PC-3 (cell line): Measurements from ENCODE around the gene TOB1. TPM values are rescaled to one million over a fixed set of nuclear protein-coding genes. Genes with fewer than 3 reads are reported as not detected.
"Not testable (repeated sequence)": the region's sequence is repeated elsewhere in the genome, so short reads cannot be mapped to it uniquely, and the experiment has no call there.

Experiments used
- ATAC-seq: fragments of 200-7000 bp; cut with Tn5 transposase; 2 replicates; pipeline ENCODE4 v1.9.1; 2020; ENCODE audit warnings: mild to moderate bottlenecking, moderate library complexity
- BruUV-seq: library from RNA; stranded (reverse); fragments of 400-500 nt; replicated peaks from 2 replicates; lab custom pipeline; 2021; lab: Mats Ljungman, UMichigan
- CTCF ChIA-PET: fragments of 300-600 bp; sonication (Branson Sonifier 250); formaldehyde crosslinking; loops from one replicate; lab custom pipeline; 2022; ENCODE audit warnings: antibody characterized with exemption; lab: Charles Lee
- POLR2A ChIA-PET: fragments of 300-600 bp; sonication (Branson Sonifier 250); formaldehyde crosslinking; loops from one replicate; lab custom pipeline; 2022; ENCODE audit warnings: antibody characterized with exemption; ENCODE audit not compliant: unreplicated experiment; lab: Charles Lee
- DNase-seq: peaks from one replicate; pipeline ENCODE4 v3.0.0-alpha.2; 2015
- H2AFZ ChIP-seq: fragments of 300-600 bp; sonication (generic); 2 replicates; pipeline ENCODE4 v1.6.0; 2016; ENCODE audit warnings: antibody characterized with exemption, low read length
- H3F3A ChIP-seq: fragments of 300-600 bp; sonication (generic); one replicate; pipeline ENCODE4 v1.6.0; 2017; ENCODE audit warnings: antibody characterized with exemption, low read length, control low read depth, mild to moderate bottlenecking; ENCODE audit not compliant: unreplicated experiment
- H3K27ac ChIP-seq: fragments of 300-600 bp; sonication (generic); 2 replicates; pipeline ENCODE4 v1.5.1; 2016; ENCODE audit warnings: mild to moderate bottlenecking, low read length
- H3K27me3 ChIP-seq: fragments of 300-600 bp; sonication (generic); 2 replicates; pipeline ENCODE4 v1.6.1; 2016; ENCODE audit warnings: low read length, mixed read lengths
- H3K36me3 ChIP-seq: fragments of 300-600 bp; sonication (generic); 2 replicates; pipeline ENCODE4 v1.6.1; 2016; ENCODE audit warnings: low read depth, mixed run types, low read length, mixed read lengths
- H3K4me1 ChIP-seq: fragments of 300-600 bp; sonication (generic); 2 replicates; pipeline ENCODE4 v1.5.1; 2016; ENCODE audit warnings: low read length; ENCODE audit not compliant: insufficient read depth
- H3K4me2 ChIP-seq: fragments of 300-600 bp; sonication (generic); 2 replicates; pipeline ENCODE4 v1.6.0; 2016; ENCODE audit warnings: low read length
- H3K4me3 ChIP-seq: fragments of 300-600 bp; sonication (generic); 2 replicates; pipeline ENCODE4 v1.5.1; 2016; ENCODE audit warnings: mild to moderate bottlenecking, low read length, mixed read lengths
- H3K79me2 ChIP-seq: fragments of 300-600 bp; sonication (generic); 2 replicates; pipeline ENCODE4 v1.6.1; 2017; ENCODE audit warnings: low read length, mixed read lengths
- H3K9ac ChIP-seq: fragments of 300-600 bp; sonication (generic); 2 replicates; pipeline ENCODE4 v1.6.0; 2016; ENCODE audit warnings: mild to moderate bottlenecking, low read length
- H3K9me2 ChIP-seq: fragments of 300-600 bp; sonication (generic); replicated peaks from 2 replicates; pipeline ENCODE4 v1.6.1; 2016; ENCODE audit warnings: mixed run types, low read length, mixed read lengths
- H3K9me3 ChIP-seq: fragments of 300-600 bp; sonication (generic); 2 replicates; pipeline ENCODE4 v1.6.1; 2016; ENCODE audit warnings: low read length, mixed read lengths
- H4K20me1 ChIP-seq: fragments of 300-600 bp; sonication (generic); 2 replicates; pipeline ENCODE4 v1.6.1; 2016; ENCODE audit warnings: low read length, mixed read lengths
- CTCF ChIP-seq: fragments of 300-600 bp; sonication (generic); conservative IDR thresholded peaks from 2 replicates; pipeline ENCODE4 v1.5.1; 2017; ENCODE audit warnings: antibody characterized with exemption, low read depth, mild to moderate bottlenecking, low read length
- EZH2 ChIP-seq: fragments of 300-600 bp; sonication (generic); IDR thresholded peaks from one replicate; pipeline ENCODE4 v1.6.1; 2017; ENCODE audit warnings: antibody characterized with exemption, mild to moderate bottlenecking, low read length; ENCODE audit not compliant: unreplicated experiment
- EZH2phosphoT487 ChIP-seq: fragments of 300-600 bp; sonication (generic); IDR thresholded peaks from 2 replicates; pipeline ENCODE4 v1.6.1; 2018; ENCODE audit warnings: mild to moderate bottlenecking, antibody characterized with exemption, low read length, borderline replicate concordance
- intact Hi-C: fragments of 100-400 bp; cut with micrococcal nuclease; formaldehyde crosslinking; loops from 2 replicates; pipeline ENCODE4 v1.9.0; 2023
- total RNA-seq: library from RNA; depleted of rRNA; stranded (reverse); fragments of >200 nt; gene quantifications from 2 replicates; pipeline ENCODE4 v1.2.3, GENCODE V29; 2014

TOB1 gene
- total RNA-seq, 1 experiment from 2014 or later, result 28.7 TPM

GRCh38 chr17:50861822-50862528 lies 4.2 kb downstream of the TOB1 start:
- TF ChIP-seq EZH2, result no peak
- no peak for TF ChIP-seq EZH2phosphoT487
- no peak for TF ChIP-seq CTCF
- Histone ChIP-seq H3K27ac (no peak overlapping the region), H3F3A (peaks cover 5% of the 10 kb centered on the region), H2AFZ (no peak overlapping the region), H3K36me3 (peaks cover 22% of the 10 kb centered on the region), H4K20me1 (peaks cover 37% of the 10 kb centered on the region), H3K27me3 (no peaks in the 10 kb centered on the region), H3K9me2 (no peaks in the 10 kb centered on the region), H3K4me2 (no peak overlapping the region), H3K4me3 (no peak overlapping the region), H3K9me3 (no peaks in the 10 kb centered on the region), H3K79me2 (peaks cover 40% of the 10 kb centered on the region), H3K4me1 (peaks cover 27% of the 10 kb centered on the region), H3K9ac (no peak overlapping the region)
- no peak for DNase-seq
- intact Hi-C loops, result no loop called here
- BruUV-seq, result no TSS peak
- ATAC-seq, result no peak
- ChIA-PET POLR2A (no interaction called here), CTCF (interaction anchor here (1.7 kb wide), 1 partner anchor 88 kb away, joined by 8 read pairs; no protein-coding TSS in a partner anchor)

GRCh38 chr17:50861334-50861676 lies 4.8 kb downstream of the TOB1 start:
- ATAC-seq, result no peak
- CTCF ChIA-PET, result no interaction called here
- Histone ChIP-seq H3K9me2 (no peaks in the 10 kb centered on the region), H3K27ac (no peak overlapping the region), H4K20me1 (peaks cover 37% of the 10 kb centered on the region), H3F3A (peaks cover 5% of the 10 kb centered on the region), H2AFZ (no peak overlapping the region), H3K27me3 (no peaks in the 10 kb centered on the region), H3K9me3 (no peaks in the 10 kb centered on the region), H3K79me2 (peaks cover 40% of the 10 kb centered on the region), H3K36me3 (peaks cover 22% of the 10 kb centered on the region), H3K4me2 (no peak overlapping the region), H3K4me1 (peaks cover 24% of the 10 kb centered on the region), H3K4me3 (no peak overlapping the region), H3K9ac (no peak overlapping the region)
- DNase-seq, result no peak
- POLR2A ChIA-PET, result no interaction called here
- TF ChIP-seq EZH2 (no peak), CTCF (no peak), EZH2phosphoT487 (no peak)
- BruUV-seq, result no TSS peak
- intact Hi-C loops, result no loop called here

- H3F3A ChIP-seq, H3K9me2 ChIP-seq, ATAC-seq, H3K27me3 ChIP-seq, H3K9me3 ChIP-seq, BruUV-seq, H3K9ac ChIP-seq, H3K27ac ChIP-seq, POLR2A ChIA-PET, DNase-seq, intact Hi-C loops, H3K4me2 ChIP-seq, H3K4me3 ChIP-seq, H2AFZ ChIP-seq: not testable (repeated sequence)
- CTCF ChIA-PET, result interaction anchor here (1.2 to 1.3 kb wide), 2 partner anchors 90 to 97 kb away, joined by 3 to 4 read pairs; no protein-coding TSS in a partner anchor
- Histone ChIP-seq H4K20me1 (peaks cover 31% of the 10 kb centered on the region), H3K4me1 (peaks cover 24% of the 10 kb centered on the region), H3K36me3 (peaks cover 22% of the 10 kb centered on the region), H3K79me2 (peaks cover 26% of the 10 kb centered on the region)
Observed at GRCh38 chr17:50859727-50860126, 6.4 kb downstream of the TOB1 start.
